Transverse colon (tissue), 4 donors: ENCODE data around the gene SH2B2. TPM values are rescaled to one million over a fixed set of nuclear protein-coding genes. Genes with fewer than 3 reads are reported as not detected.

Source experiments
- DNase-seq: peaks from one replicate; pipeline ENCODE4 v3.0.0-alpha.2; 2019
- H3K27ac ChIP-seq, 4 donors: fragments of 200-600 bp; sonication (generic); 2 replicates each; pipeline ENCODE4 v1.5.1; 2016 to 2018; ENCODE audit warnings: inconsistent platforms in 4 of 4
- H3K27me3 ChIP-seq: fragments of 200-600 bp; sonication (generic); 2 replicates; pipeline ENCODE4 v1.5.1; 2017; ENCODE audit warnings: inconsistent platforms
- H3K36me3 ChIP-seq, 4 donors: fragments of 200-600 bp; sonication (generic); 2 replicates each; pipeline ENCODE4 v1.5.1; 2017 to 2019; ENCODE audit warnings: inconsistent platforms in 4 of 4
- H3K4me1 ChIP-seq, 4 donors: fragments of 200-600 bp; sonication (generic); 2 replicates each; pipeline ENCODE4 v1.5.1; 2017 to 2020; ENCODE audit warnings: inconsistent platforms in 4 of 4
- H3K4me3 ChIP-seq, 4 donors: fragments of 200-600 bp; sonication (generic); 1 replicate in 1 of 4; 2 replicates in 3 of 4; pipeline versions ENCODE4 v1.5.1 to v1.6.1; 2017 to 2019; ENCODE audit warnings: inconsistent platforms in 4 of 4
- H3K9me3 ChIP-seq, 2 donors: fragments of 200-600 bp; sonication (generic); 2 replicates each; pipeline ENCODE4 v1.5.1; 2017 to 2019; ENCODE audit warnings: inconsistent platforms in 2 of 2
- CTCF ChIP-seq, 5 experiments: fragments of 200-600 bp in 3 of 5; fragments of 450-650 bp in 2 of 5; sonication (generic) in 3 of 5; IDR thresholded peaks; 1 replicate in 2 of 5; 2 replicates in 3 of 5; pipeline ENCODE4 v1.5.1; 2016 to 2017; ENCODE audit warnings: antibody characterized with exemption in 5 of 5, inconsistent platforms in 3 of 5, mild to moderate bottlenecking in 2 of 5, moderate library complexity in 1 of 5
- EP300 ChIP-seq: sonication (generic); formaldehyde crosslinking; IDR thresholded peaks from one replicate; pipeline ENCODE4 v1.6.1; 2017; ENCODE audit warnings: antibody characterized with exemption, low read depth
- POLR2A ChIP-seq: fragments of 450-650 bp; IDR thresholded peaks from one replicate; pipeline ENCODE4 v1.6.1; 2016; ENCODE audit warnings: antibody characterized with exemption, mild to moderate bottlenecking, moderate library complexity
- POLR2AphosphoS5 ChIP-seq, 3 donors: sonication (generic); formaldehyde crosslinking; IDR thresholded peaks; one replicate each; pipeline ENCODE4 v1.6.1; 2016; ENCODE audit warnings: antibody characterized with exemption in 3 of 3
- WGBS, 2 donors: methylation state at CpG; one replicate each; pipeline ENCODE4 v1.1.5; 2018; ENCODE audit warnings: low coverage in 1 of 2; 5-methylcytosine and 5-hydroxymethylcytosine counted together
- in situ Hi-C, 4 donors: fragments of 200-750 bp; cut with MboI; loops; one replicate each; pipeline versions ENCODE4 v1.15.0 to v1.15.1; 2017; ENCODE audit warnings: low sequenced_read_pairs in 3 of 4, low pct_ligation_motif_present in 1 of 4, low pct_unique_long_range_greater_than_20kb in 1 of 4
- intact Hi-C: fragments of 100-400 bp; cut with DNase I; formaldehyde crosslinking; loops from one replicate; pipeline ENCODE4 v1.15.1; 2023; ENCODE audit warnings: low total_unique reads
- total RNA-seq, 4 donors: library from RNA; depleted of rRNA; stranded (reverse); fragments of >200 nt; gene quantifications; one replicate each; pipeline ENCODE4 v1.1.0, GENCODE V29; 2016

Gene SH2B2
- total RNA-seq, 4 donors from 2014 or later = 2.0 to 7.6 (median 2.2) TPM; not detected in 1

- Histone ChIP-seq H3K27me3 (no peaks in the 10 kb centered on the region), H3K27ac (no peak overlapping the region), H3K36me3 (no peaks in the 10 kb centered on the region), H3K4me3 (no peak overlapping the region), H3K4me1 (peaks cover 4 to 16% (median 12%) of the 10 kb centered on the region in 4 donors), H3K9me3 (no peaks in the 10 kb centered on the region)
- TF ChIP-seq EP300 = no peak
- intact Hi-C loops (loop anchor here (2.0 kb wide), 1 partner anchor 109 kb away; no protein-coding TSS in a partner anchor), in situ Hi-C loops (loop anchor here in 2 of 4 donors (10.0 kb wide), 1 partner anchor 113 kb away; the partner anchor contains the start of gene PRKRIP1 (in 2 of the 2))
- 87 to 100% methylated on average over 1 to 14 of the region's 14 CpGs for WGBS, 2 donors
- no peak for DNase-seq
These were observed 4.9 kb upstream of the SH2B2 start for GRCh38 chr7:102281785-102282184.

GRCh38 chr7:102282465-102283362 is 4.0 kb upstream of the SH2B2 start:
- Histone ChIP-seq H3K36me3 (no peaks in the 10 kb centered on the region), H3K27ac (no peak overlapping the region), H3K4me3 (no peak overlapping the region), H3K4me1 (peaks cover 4 to 19% (median 18%) of the 10 kb centered on the region in 4 donors), H3K9me3 (no peaks in the 10 kb centered on the region), H3K27me3 (no peaks in the 10 kb centered on the region)
- 91% methylated on average over 28 of the region's 32 CpGs; no CpG with 5 or more reads in 1 of the 2 donors for WGBS, 2 donors
- in situ Hi-C loops = loop anchor here in 2 of 4 donors (10.0 kb wide), 1 partner anchor 112 kb away; the partner anchor contains the start of gene PRKRIP1 (in 2 of the 2)
- TF ChIP-seq CTCF (IDR thresholded peaks at IDR 0.05) (no peak), POLR2A (no peak), POLR2AphosphoS5 (IDR thresholded peaks at IDR 0.05) (no peak), EP300 (no peak)
- no peak for DNase-seq
- intact Hi-C loops = no loop called here

GRCh38 chr7:102283477-102284189 is 3.0 kb upstream of the SH2B2 start:
- intact Hi-C loops = no loop called here
- H3K27ac ChIP-seq = no peak overlapping the region
- H3K36me3 ChIP-seq = no peaks in the 10 kb centered on the region
- no peak for DNase-seq
- H3K27me3 ChIP-seq = no peaks in the 10 kb centered on the region
- H3K4me1 ChIP-seq = peaks cover 11 to 28% (median 26%) of the 10 kb centered on the region in 4 donors
- H3K9me3 ChIP-seq = no peaks in the 10 kb centered on the region
- in situ Hi-C loops = loop anchor here in 2 of 4 donors (10.0 kb wide), 1 partner anchor 111 kb away; the partner anchor contains the start of gene PRKRIP1 (in 2 of the 2)
- H3K4me3 ChIP-seq = no peak overlapping the region
- no peak for TF ChIP-seq POLR2AphosphoS5 (IDR thresholded peaks at IDR 0.05)
- TF ChIP-seq EP300 = no peak
- TF ChIP-seq POLR2A = no peak
- TF ChIP-seq CTCF (IDR thresholded peaks at IDR 0.05) = no peak
- 80 to 81% methylated on average over 1 to 10 of the region's 10 CpGs for WGBS, 2 donors

- no peak overlapping the region for H3K4me3 ChIP-seq
- intact Hi-C loops (no loop called here), in situ Hi-C loops (loop anchor here in 2 of 4 donors (10.0 kb wide), 1 partner anchor 110 kb away; the partner anchor contains the start of gene PRKRIP1 (in 2 of the 2))
- H3K27me3 ChIP-seq = no peaks in the 10 kb centered on the region
- WGBS, 2 donors = 61% methylated on average over 12 of the region's 12 CpGs; no CpG with 5 or more reads in 1 of the 2 donors
- no peak overlapping the region for H3K27ac ChIP-seq
- TF ChIP-seq POLR2AphosphoS5 (IDR thresholded peaks at IDR 0.05) = no peak
- no peak for TF ChIP-seq EP300
- no peak for TF ChIP-seq CTCF (IDR thresholded peaks at IDR 0.05)
- no peak for TF ChIP-seq POLR2A
- DNase-seq = peak; percentile 45
- no peaks in the 10 kb centered on the region for H3K36me3 ChIP-seq
- peaks cover 13 to 32% (median 26%) of the 10 kb centered on the region in 4 donors for H3K4me1 ChIP-seq
- no peaks in the 10 kb centered on the region for H3K9me3 ChIP-seq
These were observed 2.3 kb upstream of the SH2B2 start for GRCh38 chr7:102284399-102284798.
